Stromal cell of bone marrow (primary cell): Measurements from ENCODE around the gene NCEH1.
"Not testable (repeated sequence)": the region's sequence is repeated elsewhere in the genome, so short reads cannot be mapped to it uniquely, and the experiment has no call there.

Experiments used
- DNase-seq: peaks from one replicate; pipeline ENCODE4 v3.0.0-alpha.2; 2012; ENCODE audit warnings: low read depth

The NCEH1 gene

GRCh38 chr3:172707967-172708366 is 2.9 kb downstream of the NCEH1 start:
- peak; percentile 71 for DNase-seq

- no peak for DNase-seq
Measured at GRCh38 chr3:172707030-172707429, 3.8 kb downstream of the NCEH1 start.

- no peak for DNase-seq
Measured at GRCh38 chr3:172705170-172705569, 5.7 kb downstream of the NCEH1 start.

GRCh38 chr3:172704001-172704400 is 6.9 kb downstream of the NCEH1 start:
- no peak for DNase-seq

- not testable (repeated sequence) for DNase-seq
Measured at GRCh38 chr3:172702731-172703130, 8.1 kb downstream of the NCEH1 start.

- no peak for DNase-seq
Measured at GRCh38 chr3:172702256-172702655, 8.6 kb downstream of the NCEH1 start.

GRCh38 chr3:172701751-172702150 is 9.1 kb downstream of the NCEH1 start:
- DNase-seq: no peak

GRCh38 chr3:172700936-172701455 is 9.9 kb downstream of the NCEH1 start:
- no peak for DNase-seq

- DNase-seq: no peak
Measured at GRCh38 chr3:172700256-172700655, 10.6 kb downstream of the NCEH1 start.

GRCh38 chr3:172699031-172699430 is 11.8 kb downstream of the NCEH1 start:
- no peak for DNase-seq

- no peak for DNase-seq
Measured at GRCh38 chr3:172698631-172699030, 12.2 kb downstream of the NCEH1 start.

GRCh38 chr3:172697558-172697957 is 13.3 kb downstream of the NCEH1 start:
- DNase-seq: no peak

- DNase-seq: no peak
Measured at GRCh38 chr3:172696357-172696756, 14.5 kb downstream of the NCEH1 start.

- DNase-seq: no peak
Measured at GRCh38 chr3:172694573-172695246, 16.2 kb downstream of the NCEH1 start.

GRCh38 chr3:172692751-172693338 is 18.0 kb downstream of the NCEH1 start:
- no peak for DNase-seq

GRCh38 chr3:172690936-172691335 is 19.9 kb downstream of the NCEH1 start:
- no peak for DNase-seq

- no peak for DNase-seq
Measured at GRCh38 chr3:172688588-172688987, 22.3 kb downstream of the NCEH1 start.

- no peak for DNase-seq
Measured at GRCh38 chr3:172687501-172687900, 23.4 kb downstream of the NCEH1 start.

GRCh38 chr3:172685331-172686214 is 25.3 kb downstream of the NCEH1 start:
- DNase-seq: no peak

GRCh38 chr3:172680684-172681083 is 30.2 kb downstream of the NCEH1 start:
- no peak for DNase-seq

- no peak for DNase-seq
Measured at GRCh38 chr3:172679599-172679998, 31.3 kb downstream of the NCEH1 start.

GRCh38 chr3:172678068-172678467 is 32.8 kb downstream of the NCEH1 start:
- DNase-seq: no peak
